ENCODE measurements around the gene ATP6AP2. TPM values are rescaled to one million over a fixed set of nuclear protein-coding genes. Genes with fewer than 3 reads are reported as not detected.

ATP6AP2 gene
- total RNA-seq, 1 experiment from 2014 or later: 62.0 TPM

DNA sequence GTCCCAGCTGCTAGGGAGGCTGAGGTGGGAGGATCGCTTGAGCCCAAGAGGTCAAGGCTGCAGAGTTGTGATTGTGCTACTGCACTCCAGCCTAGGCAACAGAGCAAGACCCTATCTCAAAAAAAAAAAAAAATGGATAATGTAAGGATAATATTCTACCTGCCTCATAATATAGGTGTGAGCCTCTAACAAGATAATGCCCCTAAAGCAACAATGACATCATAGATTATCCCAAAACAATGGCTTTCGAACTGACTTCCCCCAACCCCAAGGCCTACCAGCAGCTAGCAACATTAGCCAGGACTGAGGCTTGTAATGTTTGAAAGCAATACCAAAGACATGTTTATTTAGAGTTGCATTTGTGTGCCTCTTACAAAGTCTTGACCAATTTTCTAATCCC, 33.9 kb upstream of the ATP6AP2 start:
- DNase-seq (ENCODE audit: low read depth, low spot score): no peak
- no TSS peak for BruUV-seq (replicated peaks)

More for the DNA sequence above, 33.9 kb upstream of the ATP6AP2 start:
- intact Hi-C loops (cut with micrococcal nuclease): no loop called here
- H3K9me2 ChIP-seq (ENCODE audit: insufficient read depth): no peaks in the 10 kb centered on the region
- H3K4me2 ChIP-seq (ENCODE audit: low read length): no peak overlapping the region
- no peak for TF ChIP-seq ZNF274 (IDR thresholded peaks at IDR 0.05; ENCODE audit: low read depth, low read length)
- no peak for TF ChIP-seq CTCF (IDR thresholded peaks at IDR 0.05 in 2 of 3, conservative IDR thresholded peaks at IDR 0.05 in 1 of 3; ENCODE audit: borderline replicate concordance in 1 of 3, insufficient read depth in 1 of 3, low read depth in 2 of 3, low read length in 2 of 3)
- no peak for TF ChIP-seq ZFX (IDR thresholded peaks at IDR 0.05)
- TF ChIP-seq YY1 (IDR thresholded peaks at IDR 0.05; ENCODE audit: extremely low read depth, insufficient replicate concordance, low read depth, low read length): no peak
- no peak for TF ChIP-seq SIN3A (IDR thresholded peaks at IDR 0.05; ENCODE audit: low read depth)
- no peak for TF ChIP-seq CEBPB (IDR thresholded peaks at IDR 0.05; ENCODE audit: low read depth)
- TF ChIP-seq EGR1 (IDR thresholded peaks at IDR 0.05; ENCODE audit: low read depth): no peak
- TF ChIP-seq, protein P1, sequence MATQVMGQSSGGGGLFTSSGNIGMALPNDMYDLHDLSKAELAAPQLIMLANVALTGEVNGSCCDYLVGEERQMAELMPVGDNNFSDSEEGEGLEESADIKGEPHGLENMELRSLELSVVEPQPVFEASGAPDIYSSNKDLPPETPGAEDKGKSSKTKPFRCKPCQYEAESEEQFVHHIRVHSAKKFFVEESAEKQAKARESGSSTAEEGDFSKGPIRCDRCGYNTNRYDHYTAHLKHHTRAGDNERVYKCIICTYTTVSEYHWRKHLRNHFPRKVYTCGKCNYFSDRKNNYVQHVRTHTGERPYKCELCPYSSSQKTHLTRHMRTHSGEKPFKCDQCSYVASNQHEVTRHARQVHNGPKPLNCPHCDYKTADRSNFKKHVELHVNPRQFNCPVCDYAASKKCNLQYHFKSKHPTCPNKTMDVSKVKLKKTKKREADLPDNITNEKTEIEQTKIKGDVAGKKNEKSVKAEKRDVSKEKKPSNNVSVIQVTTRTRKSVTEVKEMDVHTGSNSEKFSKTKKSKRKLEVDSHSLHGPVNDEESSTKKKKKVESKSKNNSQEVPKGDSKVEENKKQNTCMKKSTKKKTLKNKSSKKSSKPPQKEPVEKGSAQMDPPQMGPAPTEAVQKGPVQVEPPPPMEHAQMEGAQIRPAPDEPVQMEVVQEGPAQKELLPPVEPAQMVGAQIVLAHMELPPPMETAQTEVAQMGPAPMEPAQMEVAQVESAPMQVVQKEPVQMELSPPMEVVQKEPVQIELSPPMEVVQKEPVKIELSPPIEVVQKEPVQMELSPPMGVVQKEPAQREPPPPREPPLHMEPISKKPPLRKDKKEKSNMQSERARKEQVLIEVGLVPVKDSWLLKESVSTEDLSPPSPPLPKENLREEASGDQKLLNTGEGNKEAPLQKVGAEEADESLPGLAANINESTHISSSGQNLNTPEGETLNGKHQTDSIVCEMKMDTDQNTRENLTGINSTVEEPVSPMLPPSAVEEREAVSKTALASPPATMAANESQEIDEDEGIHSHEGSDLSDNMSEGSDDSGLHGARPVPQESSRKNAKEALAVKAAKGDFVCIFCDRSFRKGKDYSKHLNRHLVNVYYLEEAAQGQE (IDR thresholded peaks at IDR 0.05; ENCODE audit: low read depth): no peak
- TF ChIP-seq, protein P2, sequence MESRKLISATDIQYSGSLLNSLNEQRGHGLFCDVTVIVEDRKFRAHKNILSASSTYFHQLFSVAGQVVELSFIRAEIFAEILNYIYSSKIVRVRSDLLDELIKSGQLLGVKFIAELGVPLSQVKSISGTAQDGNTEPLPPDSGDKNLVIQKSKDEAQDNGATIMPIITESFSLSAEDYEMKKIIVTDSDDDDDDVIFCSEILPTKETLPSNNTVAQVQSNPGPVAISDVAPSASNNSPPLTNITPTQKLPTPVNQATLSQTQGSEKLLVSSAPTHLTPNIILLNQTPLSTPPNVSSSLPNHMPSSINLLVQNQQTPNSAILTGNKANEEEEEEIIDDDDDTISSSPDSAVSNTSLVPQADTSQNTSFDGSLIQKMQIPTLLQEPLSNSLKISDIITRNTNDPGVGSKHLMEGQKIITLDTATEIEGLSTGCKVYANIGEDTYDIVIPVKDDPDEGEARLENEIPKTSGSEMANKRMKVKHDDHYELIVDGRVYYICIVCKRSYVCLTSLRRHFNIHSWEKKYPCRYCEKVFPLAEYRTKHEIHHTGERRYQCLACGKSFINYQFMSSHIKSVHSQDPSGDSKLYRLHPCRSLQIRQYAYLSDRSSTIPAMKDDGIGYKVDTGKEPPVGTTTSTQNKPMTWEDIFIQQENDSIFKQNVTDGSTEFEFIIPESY (IDR thresholded peaks at IDR 0.05; ENCODE audit: extremely low read depth, insufficient replicate concordance, low read length): no peak
- ChIA-PET CTCF (no interaction called here), POLR2A (no interaction called here), RAD21 (ENCODE audit: low non-redundant PET in 1 of 2, low total read pairs in 2 of 2, uncharacterized antibody in 2 of 2, unreplicated experiment in 2 of 2) (no interaction called here)
- no peak for ATAC-seq
- H3K36me3 ChIP-seq (ENCODE audit: control insufficient read depth in 1 of 2, insufficient read depth in 2 of 2, low read length in 2 of 2): no peaks in the 10 kb centered on the region
- H3K27me3 ChIP-seq (ENCODE audit: insufficient read depth, low read length): no peaks in the 10 kb centered on the region
- H3K4me1 ChIP-seq (ENCODE audit: control insufficient read depth in 1 of 2, insufficient read depth in 2 of 2, low read length in 2 of 2): peaks cover 0 to 17% of the 10 kb centered on the region in 2 experiments; a peak in 2 of 4 replicates
- H2AFZ ChIP-seq (ENCODE audit: low read depth, low read length, poor library complexity, severe bottlenecking): no peak overlapping the region
- H3K9me3 ChIP-seq (ENCODE audit: control insufficient read depth in 1 of 2, insufficient read depth in 1 of 2, low read depth in 1 of 2, low read length in 2 of 2): no peaks in the 10 kb centered on the region
- H3K4me3 ChIP-seq (replicated peaks in 1 of 2; ENCODE audit: low read depth in 1 of 2, low read length in 2 of 2): no peak overlapping the region
- H3K79me2 ChIP-seq (ENCODE audit: insufficient read depth, low read length): no peaks in the 10 kb centered on the region
- no peak overlapping the region for H3K27ac ChIP-seq (ENCODE audit: low read depth, low read length)
- no peaks in the 10 kb centered on the region for H4K20me1 ChIP-seq (ENCODE audit: insufficient read depth)
- H3K9ac ChIP-seq (ENCODE audit: low read length): no peak overlapping the region

Data from HCT116 (cell line).